ENCODE results near the gene VASP.

GRCh38 chr19:45464274-45464673, 43.0 kb upstream of the VASP start:
- no peak for TF ChIP-seq CTCF (IDR thresholded peaks at IDR 0.05 in 2 of 3, conservative IDR thresholded peaks at IDR 0.05 in 1 of 3; ENCODE audit: insufficient read depth in 2 of 3, low read depth in 1 of 3, low read length in 3 of 3)
- no peak for TF ChIP-seq CHCHD3 (CRISPR knock-in tag; IDR thresholded peaks at IDR 0.05)
- no peak for TF ChIP-seq POLR2A (conservative IDR thresholded peaks at IDR 0.05)
- TF ChIP-seq ZNF24 (IDR thresholded peaks at IDR 0.05): no peak

Measured in K562 (cell line).